BLaER1 treated with 17β-estradiol and CSF1 and Interleukin-3, amounts not matched to agents 10 nM and 100 nM (cell line): ENCODE data around the gene MRPS22.

Experiments used
- H3K27ac ChIP-seq, 11 experiments: shearing (Covaris generic); formaldehyde crosslinking; 2 replicates each; pipeline ENCODE4 v1.8.1; 2022
- H3K27me3 ChIP-seq, 11 experiments: shearing (Covaris generic); formaldehyde crosslinking; 2 replicates each; pipeline ENCODE4 v1.8.1; 2022
- H3K36me3 ChIP-seq, 11 experiments: shearing (Covaris generic); formaldehyde crosslinking; 2 replicates each; pipeline ENCODE4 v1.8.1; 2022
- H3K4me1 ChIP-seq, 10 experiments: shearing (Covaris generic); formaldehyde crosslinking; 2 replicates each; pipeline ENCODE4 v1.8.1; 2022
- H3K4me2 ChIP-seq, 11 experiments: shearing (Covaris generic); formaldehyde crosslinking; 2 replicates each; pipeline ENCODE4 v1.8.1; 2022
- H3K4me3 ChIP-seq, 10 experiments: shearing (Covaris generic); formaldehyde crosslinking; 2 replicates each; pipeline ENCODE4 v1.8.1; 2022
- H3K9ac ChIP-seq, 11 experiments: shearing (Covaris generic); formaldehyde crosslinking; 2 replicates each; pipeline ENCODE4 v1.8.1; 2022
- H3K9me3 ChIP-seq, 11 experiments: shearing (Covaris generic); formaldehyde crosslinking; replicated peaks in 1 of 11; 2 replicates each; pipeline ENCODE4 v1.8.1; 2022
- H4K20me1 ChIP-seq, 11 experiments: shearing (Covaris generic); formaldehyde crosslinking; 2 replicates each; pipeline ENCODE4 v1.8.1; 2022
- Cebpa-rat ChIP-seq, 11 experiments: shearing (Covaris generic); IDR thresholded peaks; 2 replicates each; pipeline ENCODE4 v1.8.1; 2022

Gene MRPS22

DNA sequence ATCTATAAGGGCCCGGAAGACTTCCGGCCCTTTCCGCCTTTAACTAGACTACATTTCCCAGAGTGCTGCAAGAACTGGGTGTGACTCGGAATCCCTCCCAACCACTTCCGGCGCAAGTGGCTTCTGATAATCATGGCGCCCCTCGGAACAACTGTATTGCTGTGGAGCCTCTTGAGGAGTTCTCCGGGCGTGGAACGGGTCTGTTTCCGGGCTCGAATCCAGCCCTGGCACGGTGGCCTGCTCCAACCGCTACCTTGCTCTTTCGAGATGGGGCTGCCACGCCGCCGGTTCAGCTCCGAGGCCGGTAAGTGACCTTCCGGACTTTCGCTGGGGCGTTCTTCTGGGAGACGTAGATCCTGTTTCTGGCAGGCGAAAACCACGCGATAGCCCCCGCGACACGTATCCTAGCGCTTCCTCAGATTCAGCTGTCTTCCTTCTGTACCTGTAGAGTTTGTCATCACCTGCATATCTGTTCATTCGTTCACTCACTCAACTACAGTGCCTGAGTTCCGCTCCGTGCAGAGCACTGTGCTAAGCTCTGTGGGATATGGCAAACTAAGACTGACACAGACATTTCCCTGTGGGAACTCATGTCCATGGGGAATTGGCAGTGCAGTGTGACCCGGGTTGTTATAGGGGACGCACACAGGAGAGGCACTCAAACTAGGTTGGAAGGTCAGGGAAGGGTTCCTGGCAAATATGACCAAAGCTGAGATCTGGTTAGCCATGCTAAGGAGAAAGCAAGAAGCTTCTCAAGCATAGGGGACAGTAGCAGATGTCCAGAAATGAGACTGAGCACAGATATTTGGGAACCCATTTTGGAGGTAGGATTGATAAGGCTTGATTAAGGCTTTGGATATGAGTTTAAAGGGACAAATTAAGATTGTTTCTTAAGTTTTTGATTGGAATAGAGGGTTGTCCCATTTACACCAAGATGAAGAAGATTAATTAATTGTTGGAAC lies at the start of gene MRPS22:
Gene MRPS22 (plus strand): TSS at position 126 of the 962 bp plus-strand sequence. CDS start 7 bp downstream, at position 133.
- Histone ChIP-seq H3K9ac (peak within 1 kb of the TSS; percentile 82 to 97 (median 93)), H3K27me3 (no peaks in the 10 kb centered on the region), H3K27ac (peak within 1 kb of the TSS; percentile 79 to 97 (median 92)), H3K4me2 (peak within 1 kb of the TSS; percentile 80 to 97 (median 93)), H3K9me3 (peaks cover 0 to 3% (median 0%) of the 10 kb centered on the region in 11 experiments; a peak in 2 of 22 replicates), H3K4me3 (peak within 1 kb of the TSS; percentile 71 to 93 (median 78)), H4K20me1 (peaks cover 0 to 47% (median 19%) of the 10 kb centered on the region in 11 experiments; a peak in 15 of 22 replicates), H3K4me1 (peaks cover 18 to 35% (median 24%) of the 10 kb centered on the region in 10 experiments), H3K36me3 (peaks cover 31 to 38% (median 33%) of the 10 kb centered on the region in 11 experiments)
- no peak for TF ChIP-seq Cebpa-rat (IDR thresholded peaks at IDR 0.05)

DNA sequence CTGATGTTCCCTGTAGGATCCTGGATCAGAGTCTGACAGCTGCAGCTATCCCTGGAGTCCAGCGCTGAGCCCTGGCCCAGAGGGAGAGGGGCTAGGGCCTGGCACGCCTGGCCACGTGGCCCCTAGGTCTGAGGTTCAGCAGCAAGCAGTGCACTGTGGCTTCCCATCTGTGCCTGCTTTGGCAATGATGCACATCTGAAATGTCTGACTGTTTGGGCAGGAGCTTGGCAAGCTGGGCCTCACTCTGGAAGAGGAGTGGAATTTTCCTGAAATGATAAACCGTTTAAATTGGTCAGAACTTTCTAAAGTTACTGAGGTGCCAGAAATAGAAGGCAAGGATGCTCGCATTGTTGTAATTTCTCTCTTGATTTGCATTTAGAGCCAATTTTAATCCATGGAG lies 48.8 kb upstream of the MRPS22 start:
- H3K4me1 ChIP-seq = no peaks in the 10 kb centered on the region
- H3K27me3 ChIP-seq = no peaks in the 10 kb centered on the region
- no peak for TF ChIP-seq Cebpa-rat (IDR thresholded peaks at IDR 0.05)
- H3K9me3 ChIP-seq = no peaks in the 10 kb centered on the region
- no peak overlapping the region for H3K4me2 ChIP-seq
- H4K20me1 ChIP-seq = no peaks in the 10 kb centered on the region
- H3K4me3 ChIP-seq = no peak overlapping the region
- H3K36me3 ChIP-seq = no peaks in the 10 kb centered on the region
- no peak overlapping the region for H3K27ac ChIP-seq
- H3K9ac ChIP-seq = no peak overlapping the region

DNA sequence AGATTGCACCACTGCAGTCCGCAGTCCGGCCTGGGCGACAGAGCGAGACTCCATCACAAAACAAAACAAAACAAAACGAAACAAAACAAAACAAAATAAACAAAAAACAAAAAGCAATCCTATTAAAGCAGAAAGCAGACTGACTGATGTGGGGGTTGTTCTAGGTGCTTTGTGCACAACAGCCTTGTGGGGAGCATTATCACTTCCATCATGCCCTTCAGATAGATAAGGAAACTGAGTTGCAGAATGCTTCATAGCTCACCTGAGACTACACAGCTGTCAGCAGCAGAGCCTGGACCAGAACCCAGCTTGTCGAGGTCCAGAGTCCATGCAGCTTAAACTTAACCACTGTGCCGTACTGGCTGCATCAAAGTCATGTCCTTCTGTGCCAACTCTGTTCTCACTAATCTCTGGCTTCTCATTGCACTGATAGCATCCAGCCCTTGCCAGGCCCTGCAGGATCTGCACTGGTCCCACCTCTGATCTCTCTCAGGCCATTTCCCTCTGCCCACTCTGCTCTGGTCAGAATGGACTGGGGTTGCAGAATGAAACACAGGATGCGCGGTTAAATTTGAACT lies 47.6 kb upstream of the MRPS22 start:
- H3K27me3 ChIP-seq = no peaks in the 10 kb centered on the region
- no peak overlapping the region for H3K9ac ChIP-seq
- H3K4me1 ChIP-seq = no peaks in the 10 kb centered on the region
- no peaks in the 10 kb centered on the region for H3K36me3 ChIP-seq
- no peaks in the 10 kb centered on the region for H4K20me1 ChIP-seq
- H3K9me3 ChIP-seq = no peaks in the 10 kb centered on the region
- H3K4me2 ChIP-seq = no peak overlapping the region
- no peak overlapping the region for H3K27ac ChIP-seq
- TF ChIP-seq Cebpa-rat (IDR thresholded peaks at IDR 0.05) = no peak
- no peak overlapping the region for H3K4me3 ChIP-seq

DNA sequence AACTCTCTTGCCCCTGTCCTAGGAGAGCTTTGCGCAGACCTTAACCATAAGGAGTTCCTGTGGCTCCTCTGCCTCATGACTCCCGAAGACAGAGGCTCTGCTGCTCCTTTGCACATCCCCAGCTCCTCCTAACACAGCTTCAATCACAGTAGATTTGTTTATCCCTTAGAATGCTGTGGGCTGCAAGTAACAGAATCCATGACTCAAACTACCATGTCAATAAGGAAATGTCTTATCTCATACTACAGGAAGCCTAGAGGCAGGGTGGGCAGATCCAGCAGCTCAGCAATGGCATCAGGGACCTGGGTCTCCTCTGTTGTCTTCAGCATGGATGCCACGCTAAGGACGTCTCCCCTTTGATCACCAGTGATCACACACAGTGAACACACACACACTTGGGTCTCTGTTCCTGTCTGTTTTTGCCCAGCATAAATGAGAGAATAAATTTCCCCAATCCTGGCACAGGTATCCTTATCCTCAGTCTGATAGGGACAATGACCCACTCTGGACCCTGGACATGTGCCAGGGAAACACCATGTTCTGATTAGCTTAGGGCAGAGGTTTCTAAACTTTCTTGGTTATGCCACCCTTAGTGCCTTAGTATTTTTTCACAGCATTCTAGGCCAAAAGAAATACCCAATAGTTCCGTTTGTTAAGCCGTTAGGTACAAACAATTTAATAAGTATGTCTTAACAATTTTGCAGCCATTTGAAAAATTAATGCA lies 46.1 kb upstream of the MRPS22 start:
- Histone ChIP-seq H4K20me1 (no peaks in the 10 kb centered on the region), H3K4me3 (no peak overlapping the region), H3K4me2 (no peak overlapping the region), H3K36me3 (no peaks in the 10 kb centered on the region), H3K9ac (no peak overlapping the region), H3K4me1 (peaks cover 0 to 13% (median 8%) of the 10 kb centered on the region in 10 experiments; a peak in 15 of 20 replicates), H3K27me3 (no peaks in the 10 kb centered on the region), H3K9me3 (no peaks in the 10 kb centered on the region), H3K27ac (no peak overlapping the region)
- TF ChIP-seq Cebpa-rat (IDR thresholded peaks at IDR 0.05) = no peak

DNA sequence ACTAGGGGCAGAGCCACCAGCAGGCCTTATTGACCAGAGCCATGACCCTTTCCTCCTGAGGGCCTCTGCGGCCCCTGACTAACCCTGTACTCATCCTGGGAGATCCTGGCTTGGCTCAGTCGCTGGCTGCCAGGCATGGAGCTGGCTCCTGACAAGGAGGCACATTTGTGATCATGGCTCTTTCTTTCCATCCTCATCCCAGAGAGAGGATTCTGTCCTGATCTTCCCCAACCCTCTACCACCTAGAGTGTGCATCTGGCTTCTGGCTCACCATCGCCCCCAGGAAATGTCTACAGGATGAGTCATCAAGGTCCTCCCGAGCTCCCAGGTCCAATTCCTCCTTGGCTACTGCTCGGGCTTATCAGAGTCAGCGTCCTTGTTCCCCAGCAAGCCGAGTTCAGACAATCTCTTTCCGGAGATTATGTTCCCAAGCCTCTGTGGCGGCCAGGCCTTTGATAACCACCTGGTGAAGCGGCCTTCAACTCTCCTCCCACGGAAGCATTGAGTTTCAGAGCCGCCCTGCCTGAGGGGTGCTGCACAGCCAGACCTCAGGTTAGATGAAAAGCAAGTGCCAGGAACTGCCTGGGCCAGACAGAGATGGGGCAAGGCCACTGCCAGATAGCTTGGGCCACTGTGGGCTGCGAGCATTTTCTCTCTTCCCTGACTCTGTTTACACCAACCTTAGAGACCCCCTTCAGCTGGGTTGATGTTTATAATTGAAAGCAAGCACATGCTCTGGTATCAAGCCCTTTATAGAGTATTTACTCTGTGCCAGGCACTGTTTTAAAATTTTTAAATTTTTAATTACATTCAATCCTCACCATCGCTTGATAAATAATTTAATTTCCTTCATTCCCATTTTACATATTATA lies 44.3 kb upstream of the MRPS22 start:
- no peaks in the 10 kb centered on the region for H3K36me3 ChIP-seq
- no peak for TF ChIP-seq Cebpa-rat (IDR thresholded peaks at IDR 0.05)
- no peak overlapping the region for H3K27ac ChIP-seq
- no peak overlapping the region for H3K9ac ChIP-seq
- H3K27me3 ChIP-seq = no peaks in the 10 kb centered on the region
- no peak overlapping the region for H3K4me3 ChIP-seq
- H3K4me2 ChIP-seq = no peak overlapping the region
- no peaks in the 10 kb centered on the region for H4K20me1 ChIP-seq
- no peaks in the 10 kb centered on the region for H3K9me3 ChIP-seq
- peaks cover 0 to 22% (median 13%) of the 10 kb centered on the region in 10 experiments; a peak in 16 of 20 replicates for H3K4me1 ChIP-seq

DNA sequence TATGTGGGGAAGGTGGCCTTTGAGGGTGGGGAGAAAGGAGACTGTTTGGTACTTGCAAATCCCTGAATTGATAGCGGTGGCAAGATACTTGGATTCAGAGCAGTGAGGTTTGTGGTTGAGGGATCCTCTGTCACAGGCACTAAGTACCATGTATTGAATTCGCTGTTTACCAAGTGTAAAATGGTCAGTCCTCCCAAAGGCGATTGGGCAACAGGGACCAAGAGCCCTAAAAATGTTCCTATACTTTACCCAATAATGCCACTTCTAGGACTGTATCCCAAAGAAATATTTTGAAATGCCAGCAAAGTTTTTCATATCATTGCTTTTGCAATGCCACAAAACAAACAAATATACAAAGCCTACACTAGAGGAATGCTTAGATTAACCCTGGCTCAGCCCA lies 43.4 kb upstream of the MRPS22 start:
- no peaks in the 10 kb centered on the region for H3K9me3 ChIP-seq
- H4K20me1 ChIP-seq = no peaks in the 10 kb centered on the region
- H3K27ac ChIP-seq = no peak overlapping the region
- no peak overlapping the region for H3K4me2 ChIP-seq
- no peak for TF ChIP-seq Cebpa-rat (IDR thresholded peaks at IDR 0.05)
- H3K27me3 ChIP-seq = no peaks in the 10 kb centered on the region
- no peaks in the 10 kb centered on the region for H3K36me3 ChIP-seq
- H3K4me3 ChIP-seq = no peak overlapping the region
- peaks cover 0 to 24% (median 16%) of the 10 kb centered on the region in 10 experiments; a peak in 16 of 20 replicates for H3K4me1 ChIP-seq
- no peak overlapping the region for H3K9ac ChIP-seq

DNA sequence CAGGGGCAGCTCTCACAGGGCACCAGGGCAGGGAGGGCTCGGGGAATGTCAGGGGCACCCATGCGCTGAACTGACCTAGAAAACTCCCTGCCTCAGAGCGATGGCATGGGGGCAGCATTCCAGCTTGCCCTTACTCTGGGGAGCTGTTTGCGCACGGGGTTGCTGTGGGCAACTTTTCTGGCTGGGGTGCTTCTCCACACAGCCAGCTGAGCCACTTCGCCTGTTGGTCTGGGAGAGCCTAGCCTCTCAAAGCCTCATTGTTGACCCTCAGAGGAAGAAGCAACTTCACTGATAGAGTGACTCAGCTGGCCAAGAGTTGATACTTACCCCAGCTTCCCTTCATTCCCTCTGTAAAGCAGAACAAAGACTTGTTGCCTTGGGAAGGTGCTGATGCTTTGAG lies 42.6 kb upstream of the MRPS22 start:
- H3K27me3 ChIP-seq = no peaks in the 10 kb centered on the region
- H3K9me3 ChIP-seq = no peaks in the 10 kb centered on the region
- TF ChIP-seq Cebpa-rat (IDR thresholded peaks at IDR 0.05) = no peak
- H3K27ac ChIP-seq = no peak overlapping the region
- H4K20me1 ChIP-seq = no peaks in the 10 kb centered on the region
- no peaks in the 10 kb centered on the region for H3K36me3 ChIP-seq
- no peak overlapping the region for H3K4me3 ChIP-seq
- no peak overlapping the region for H3K9ac ChIP-seq
- H3K4me1 ChIP-seq = peaks cover 0 to 26% (median 20%) of the 10 kb centered on the region in 10 experiments; a peak in 16 of 20 replicates
- no peak overlapping the region for H3K4me2 ChIP-seq

DNA sequence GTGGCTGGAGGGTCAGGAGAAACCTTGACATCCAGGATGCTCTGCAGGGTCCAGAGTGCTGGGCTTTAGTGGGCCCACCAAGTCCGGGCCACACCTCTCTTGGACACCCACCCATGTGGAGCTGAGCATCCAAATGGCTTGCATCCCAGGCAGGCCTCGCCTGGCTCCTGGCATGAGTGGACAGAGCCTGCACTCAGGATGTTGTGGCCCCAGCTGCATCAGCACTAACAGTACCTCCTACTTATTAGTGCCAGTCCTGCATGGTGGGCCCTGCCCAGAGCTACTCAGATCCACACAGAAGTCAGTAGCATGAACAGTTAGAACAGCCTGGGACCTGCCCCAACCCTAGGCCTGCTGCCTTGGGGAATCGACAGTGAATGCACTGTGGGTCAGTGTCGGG lies 42.2 kb upstream of the MRPS22 start:
- H3K4me1 ChIP-seq = peaks cover 0 to 30% (median 21%) of the 10 kb centered on the region in 10 experiments; a peak in 16 of 20 replicates
- H3K9me3 ChIP-seq = no peaks in the 10 kb centered on the region
- no peak for TF ChIP-seq Cebpa-rat (IDR thresholded peaks at IDR 0.05)
- no peaks in the 10 kb centered on the region for H4K20me1 ChIP-seq
- H3K36me3 ChIP-seq = no peaks in the 10 kb centered on the region
- H3K27me3 ChIP-seq = no peaks in the 10 kb centered on the region
- H3K9ac ChIP-seq = no peak overlapping the region
- H3K27ac ChIP-seq = no peak overlapping the region
- no peak overlapping the region for H3K4me3 ChIP-seq
- peak overlapping the region in 1 of 11 experiments; percentile 55; a peak in 1 of 22 replicates for H3K4me2 ChIP-seq
